Ovary (tissue), 9 donors: ENCODE results near the gene KRTAP5-9. TPM values are rescaled to one million over a fixed set of nuclear protein-coding genes. Genes with fewer than 3 reads are reported as not detected.
"Not testable (repeated sequence)": the region's sequence is repeated elsewhere in the genome, so short reads cannot be mapped to it uniquely, and the experiment has no call there.

Source experiments
- DNase-seq, 5 donors: peaks; one replicate each; pipeline ENCODE4 v3.0.0-alpha.2; 2019 to 2020
- H3K27ac ChIP-seq, 2 donors: fragments of 200-600 bp; one replicate each; pipeline versions ENCODE4 v1.5.1 to v1.8.0; 2019 to 2022
- H3K27me3 ChIP-seq: fragments of 200-600 bp; one replicate; pipeline ENCODE4 v1.8.0; 2022
- H3K36me3 ChIP-seq: fragments of 200-600 bp; sonication (generic); one replicate; pipeline ENCODE4 v1.5.1; 2019
- H3K4me1 ChIP-seq: one replicate; pipeline ENCODE4 v1.8.1; 2013; ENCODE audit warnings: mild to moderate bottlenecking, moderate library complexity; ENCODE audit not compliant: insufficient read depth
- H3K4me3 ChIP-seq: fragments of 200-600 bp; sonication (generic); one replicate; pipeline ENCODE4 v1.5.1; 2017
- H3K9me3 ChIP-seq, 2 donors: fragments of 200-600 bp in 1 of 2; sonication (generic) in 1 of 2; one replicate each; pipeline versions ENCODE4 v1.5.1 to v1.8.1; 2013 to 2019; ENCODE audit warnings: mild to moderate bottlenecking in 1 of 2, moderate library complexity in 1 of 2
- CTCF ChIP-seq, 3 donors: fragments of 450-650 bp in 2 of 3; fragments of 200-600 bp in 1 of 3; IDR thresholded peaks; one replicate each; pipeline versions ENCODE4 v1.5.1 to v1.8.0; 2016 to 2022; ENCODE audit warnings: antibody characterized with exemption in 3 of 3, mild to moderate bottlenecking in 1 of 3
- EP300 ChIP-seq: sonication (generic); formaldehyde crosslinking; IDR thresholded peaks from one replicate; pipeline ENCODE4 v1.6.1; 2017; ENCODE audit warnings: antibody characterized with exemption
- POLR2A ChIP-seq: fragments of 450-650 bp; IDR thresholded peaks from one replicate; pipeline ENCODE4 v1.6.1; 2017; ENCODE audit warnings: antibody characterized with exemption, mild to moderate bottlenecking, moderate library complexity
- WGBS, 3 donors: extraction: QIAGEN DNeasy Blood & Tissue Kit in 1 of 3; methylation state at CpG; one replicate each; pipeline versions ENCODE4 v1.1.5 to v1.1.7; 2013 to 2017; 5-methylcytosine and 5-hydroxymethylcytosine counted together
- intact Hi-C, 4 donors: fragments of 100-400 bp; cut with DNase I; formaldehyde crosslinking; loops; one replicate each; pipeline versions ENCODE4 v1.11.0 to v1.15.1; 2022 to 2023
- polyA plus RNA-seq, 2 donors: library from polyadenylated mRNA; stranded (reverse); fragments of 200-250 nt in 1 of 2; fragments of 350-450 nt in 1 of 2; fragmentation: Illumina TruSeq in 1 of 2; extraction: RNeasy Lipid Tissue Mini Kit (QIAGEN cat#74804) in 1 of 2; gene quantifications; one replicate each; pipeline ENCODE4 v1.2.3, GENCODE V29; 2013 to 2014
- total RNA-seq, 7 donors: library from RNA; depleted of rRNA in 2 of 7; stranded (reverse); fragments of >200 nt in 2 of 7; fragmentation: NEBNext Ultra II Directional in 3 of 7; extraction: Animal tissue kit (Norgen Biotek cat#: 25700) in 3 of 7; gene quantifications; one replicate each; pipeline versions ENCODE4 v1.1.0 to v1.2.4, GENCODE V29; 2016 to 2023
- donor health status: DM: no; HTN: no; CAD: no; lungs with moderate emphysema.
- donor health status: DM: no; HTN: no; CAD: no.
- donor health status: Bipolar disorder and iron deficiency.
- donor health status: DM: yes; HTN: yes; CAD: no.
- donor health status: DM: no; HTN: no; CAD: no.
- donor health status: DM: yes; HTN: yes; CAD: no.

KRTAP5-9 gene
- total and polyA plus RNA-seq, 9 donors, result 0.17 to 0.77 (median 0.46) TPM; not detected in 6

GRCh38 chr11:71525188-71525937 lies 22.9 kb upstream of the KRTAP5-9 start:
- no peak for DNase-seq
- intact Hi-C loops, result no loop called here
- Histone ChIP-seq H3K4me3 (no peak overlapping the region), H3K9me3 (no peaks in the 10 kb centered on the region), H3K27ac (no peak overlapping the region), H3K36me3 (no peaks in the 10 kb centered on the region), H3K4me1 (no peaks in the 10 kb centered on the region), H3K27me3 (no peaks in the 10 kb centered on the region)
- TF ChIP-seq POLR2A (no peak), CTCF (IDR thresholded peaks at IDR 0.05) (no peak), EP300 (no peak)
- WGBS, 3 donors, result 65 to 83% (median 78%) methylated on average over 3 of the region's 3 CpGs

GRCh38 chr11:71525938-71526495 lies 22.2 kb upstream of the KRTAP5-9 start:
- WGBS, 3 donors, result 75 to 88% (median 85%) methylated on average over 2 of the region's 2 CpGs
- H3K4me3 ChIP-seq, result no peak overlapping the region
- intact Hi-C loops, result no loop called here

DNA sequence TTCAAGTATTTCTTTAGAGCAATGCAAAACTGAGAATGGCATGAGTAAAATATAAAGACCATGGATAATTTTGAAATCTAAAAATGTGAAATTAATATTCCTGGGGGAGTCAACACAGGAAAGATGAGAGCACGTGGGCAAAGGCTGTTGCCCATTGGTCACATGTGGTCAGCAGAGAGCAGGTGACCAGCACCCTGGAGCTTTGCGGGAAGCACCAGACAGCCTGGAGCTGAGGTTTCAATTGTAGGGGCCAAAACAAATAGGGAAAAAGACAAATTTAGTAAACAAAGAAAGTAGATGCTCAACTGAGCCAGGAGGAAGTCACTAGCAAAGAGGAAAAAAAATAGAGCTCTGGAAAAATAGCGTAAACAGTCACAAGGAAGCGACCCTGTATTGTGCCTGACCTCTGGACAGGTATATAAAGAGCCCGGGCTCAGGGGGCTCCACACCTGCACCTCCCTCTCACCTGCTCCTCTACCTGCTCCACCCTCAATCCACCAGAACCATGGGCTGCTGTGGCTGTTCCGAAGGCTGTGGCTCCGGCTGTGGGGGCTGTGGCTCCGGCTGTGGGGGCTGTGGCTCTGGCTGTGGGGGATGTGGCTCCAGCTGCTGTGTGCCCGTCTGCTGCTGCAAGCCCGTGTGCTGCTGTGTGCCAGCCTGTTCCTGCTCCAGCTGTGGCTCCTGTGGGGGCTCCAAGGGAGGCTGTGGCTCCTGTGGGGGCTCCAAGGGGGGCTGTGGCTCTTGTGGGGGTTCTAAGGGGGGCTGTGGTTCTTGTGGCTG lies 21.2 kb upstream of the KRTAP5-9 start, which contains the start of gene KRTAP5-7:
Gene KRTAP5-7 (plus strand): TSS at position 472 of the 780 bp plus-strand sequence. CDS start 34 bp downstream, at position 506.
- WGBS, 3 donors, result 25 to 31% (median 26%) methylated on average over 10 of the region's 10 CpGs
- not testable (repeated sequence) for DNase-seq

More at GRCh38 chr11:71525938-71526495, 22.2 kb upstream of the KRTAP5-9 start:
- Histone ChIP-seq H3K27ac (no peak overlapping the region), H3K27me3 (no peaks in the 10 kb centered on the region), H3K4me1 (no peaks in the 10 kb centered on the region), H3K9me3 (no peaks in the 10 kb centered on the region), H3K36me3 (no peaks in the 10 kb centered on the region)
- DNase-seq, result no peak
- TF ChIP-seq CTCF (IDR thresholded peaks at IDR 0.05) (no peak), POLR2A (no peak), EP300 (no peak)

DNA sequence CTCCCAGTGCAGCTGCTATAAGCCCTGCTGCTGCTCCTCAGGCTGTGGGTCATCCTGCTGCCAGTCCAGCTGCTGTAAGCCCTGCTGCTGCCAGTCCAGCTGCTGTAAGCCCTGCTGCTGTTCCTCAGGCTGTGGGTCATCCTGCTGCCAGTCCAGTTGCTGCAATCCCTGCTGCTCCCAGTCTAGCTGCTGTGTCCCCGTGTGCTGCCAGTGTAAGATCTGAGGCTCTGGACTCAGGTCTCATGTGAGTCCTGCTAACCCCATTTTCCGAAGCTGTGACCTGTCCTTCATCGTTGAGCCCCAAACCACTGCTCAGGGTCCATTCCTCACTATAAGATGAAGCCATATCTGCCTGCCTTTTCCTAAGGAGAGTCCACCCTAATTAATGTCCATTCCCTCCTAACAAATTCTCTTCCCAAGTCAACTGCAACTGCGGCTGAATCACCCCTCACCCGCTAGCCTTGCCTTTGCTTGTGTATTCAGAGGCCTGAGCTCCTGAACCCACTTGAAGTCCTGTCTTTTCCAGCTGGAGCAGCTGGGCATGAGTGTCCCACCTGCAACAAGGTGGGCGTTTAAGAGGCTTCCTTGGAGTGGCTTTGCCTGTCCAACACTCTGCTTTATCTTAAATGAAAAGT lies 20.5 kb upstream of the KRTAP5-9 start:
- H3K4me3 ChIP-seq, result no peak overlapping the region
- no peak overlapping the region for H3K27ac ChIP-seq
- 74 to 79% (median 78%) methylated on average over 6 of the region's 6 CpGs for WGBS, 3 donors
- no peaks in the 10 kb centered on the region for H3K36me3 ChIP-seq
- H3K4me1 ChIP-seq, result no peaks in the 10 kb centered on the region
- intact Hi-C loops, result no loop called here
- no peak for TF ChIP-seq EP300
- TF ChIP-seq CTCF (IDR thresholded peaks at IDR 0.05), result no peak
- TF ChIP-seq POLR2A, result no peak
- DNase-seq, result no peak
- H3K9me3 ChIP-seq, result no peaks in the 10 kb centered on the region
- H3K27me3 ChIP-seq, result no peaks in the 10 kb centered on the region

More for the DNA sequence above, 21.2 kb upstream of the KRTAP5-9 start, which contains the start of gene KRTAP5-7:
- H3K4me3 ChIP-seq, H3K27me3 ChIP-seq, H3K27ac ChIP-seq, H3K9me3 ChIP-seq, H3K36me3 ChIP-seq, intact Hi-C loops, H3K4me1 ChIP-seq: not testable (repeated sequence)
